SK-N-SH treated with all-trans-retinoic acid at 6 μM for 48 hours (cell line): ENCODE results near the gene APOO.

Source experiments
- ATAC-seq: fragments of 200-7000 bp; cut with Tn5 transposase; 3 replicates; pipeline ENCODE4 v1.9.1; 2020; ENCODE audit warnings: mild to moderate bottlenecking, moderate library complexity
- ARNTL ChIP-seq: fragments of 450-650 bp; formaldehyde crosslinking; IDR thresholded peaks from 2 replicates; pipeline ENCODE4 v1.5.0; 2020; ENCODE audit warnings: low read depth, mild to moderate bottlenecking, moderate library complexity, borderline replicate concordance
- BACH2 ChIP-seq: fragments of 250-450 bp; sonication (Bioruptor Pico); IDR thresholded peaks from 2 replicates; pipeline ENCODE4 v1.9.0; 2021; ENCODE audit warnings: mild to moderate bottlenecking, borderline replicate concordance
- CREB5 ChIP-seq: fragments of 250-450 bp; sonication (Bioruptor Pico); IDR thresholded peaks from 2 replicates; pipeline ENCODE4 v1.5.1; 2020; ENCODE audit warnings: low read depth, mild to moderate bottlenecking, moderate library complexity
- CSDC2 ChIP-seq: fragments of 250-450 bp; sonication (Bioruptor Pico); IDR thresholded peaks from 2 replicates; pipeline ENCODE4 v1.5.0; 2020; ENCODE audit warnings: mild to moderate bottlenecking, moderate library complexity
- CSRNP3 ChIP-seq: fragments of 250-450 bp; sonication (Bioruptor Pico); IDR thresholded peaks from 2 replicates; pipeline ENCODE4 v1.5.1; 2021; ENCODE audit warnings: mild to moderate bottlenecking, moderate library complexity
- ESRRG ChIP-seq: fragments of 250-450 bp; sonication (Bioruptor Pico); IDR thresholded peaks from 2 replicates; pipeline ENCODE4 v1.6.1; 2021; ENCODE audit warnings: mild to moderate bottlenecking
- OSR1 ChIP-seq: fragments of 250-450 bp; sonication (Bioruptor Pico); IDR thresholded peaks from 2 replicates; pipeline ENCODE4 v1.8.0; 2022; ENCODE audit warnings: moderate library complexity, mild to moderate bottlenecking, inconsistent platforms
- PATZ1 ChIP-seq: fragments of 250-450 bp; sonication (Bioruptor Pico); IDR thresholded peaks from 2 replicates; pipeline ENCODE4 v1.8.0; 2020; ENCODE audit warnings: mild to moderate bottlenecking, moderate library complexity, borderline replicate concordance
- PPARA ChIP-seq: fragments of 250-450 bp; sonication (Bioruptor Pico); IDR thresholded peaks from 2 replicates; pipeline ENCODE4 v1.5.0; 2020; ENCODE audit warnings: mild to moderate bottlenecking, borderline replicate concordance
- SNAI2 ChIP-seq: fragments of 250-450 bp; sonication (Bioruptor Pico); IDR thresholded peaks from 2 replicates; pipeline ENCODE4 v1.5.0; 2020; ENCODE audit warnings: mild to moderate bottlenecking, moderate library complexity
- TCF4 ChIP-seq: fragments of 250-450 bp; sonication (Bioruptor Pico); IDR thresholded peaks from 2 replicates; pipeline ENCODE4 v1.8.0; 2021; ENCODE audit warnings: mild to moderate bottlenecking, moderate library complexity, borderline replicate concordance
- TOX ChIP-seq: fragments of 250-450 bp; sonication (Bioruptor Pico); IDR thresholded peaks from 2 replicates; pipeline ENCODE4 v1.8.0; 2021; ENCODE audit warnings: mild to moderate bottlenecking, moderate library complexity, borderline replicate concordance
- TSHZ2 ChIP-seq: fragments of 250-450 bp; sonication (Bioruptor Pico); IDR thresholded peaks from 2 replicates; pipeline ENCODE4 v1.5.0; 2020; ENCODE audit warnings: mild to moderate bottlenecking, moderate library complexity
- ZC3H10 ChIP-seq: fragments of 250-450 bp; sonication (Bioruptor Pico); IDR thresholded peaks from 2 replicates; pipeline ENCODE4 v1.5.1; 2021; ENCODE audit warnings: mild to moderate bottlenecking, moderate library complexity
- ZFP3 ChIP-seq: fragments of 250-450 bp; sonication (Bioruptor Pico); IDR thresholded peaks from 2 replicates; pipeline ENCODE4 v1.5.0; 2020; ENCODE audit warnings: mild to moderate bottlenecking, moderate library complexity
- ZFP30 ChIP-seq: fragments of 450-650 bp; formaldehyde crosslinking; IDR thresholded peaks from 2 replicates; pipeline ENCODE4 v1.5.0; 2022; ENCODE audit warnings: mild to moderate bottlenecking, moderate library complexity
- ZNF565 ChIP-seq: fragments of 450-650 bp; formaldehyde crosslinking; conservative IDR thresholded peaks from 2 replicates; pipeline ENCODE4 v1.5.0; 2020; ENCODE audit warnings: low read depth, mild to moderate bottlenecking, moderate library complexity
- ZNF70 ChIP-seq: fragments of 450-650 bp; formaldehyde crosslinking; IDR thresholded peaks from 2 replicates; pipeline ENCODE4 v1.5.0; 2020; ENCODE audit warnings: mild to moderate bottlenecking, moderate library complexity
- ZNF8 ChIP-seq: fragments of 450-650 bp; formaldehyde crosslinking; IDR thresholded peaks from 2 replicates; pipeline ENCODE4 v1.5.0; 2020; ENCODE audit warnings: mild to moderate bottlenecking, moderate library complexity
- TF ChIP-seq, protein P1 (sequence below): fragments of 250-450 bp; sonication (Bioruptor Pico); IDR thresholded peaks from 2 replicates; pipeline ENCODE4 v1.8.0; 2021; ENCODE audit warnings: low read depth, mild to moderate bottlenecking, moderate library complexity, borderline replicate concordance

The APOO gene

GRCh38 chrX:23945206-23945605 is 37.5 kb upstream of the APOO start:
- no peak for ATAC-seq
- TF ChIP-seq ZNF70 (no peak), CREB5 (CRISPR knock-in tag) (no peak), ZNF8 (CRISPR knock-in tag) (no peak), ZFP3 (CRISPR knock-in tag) (no peak), PATZ1 (no peak), OSR1 (no peak)
- TF ChIP-seq, protein P1, sequence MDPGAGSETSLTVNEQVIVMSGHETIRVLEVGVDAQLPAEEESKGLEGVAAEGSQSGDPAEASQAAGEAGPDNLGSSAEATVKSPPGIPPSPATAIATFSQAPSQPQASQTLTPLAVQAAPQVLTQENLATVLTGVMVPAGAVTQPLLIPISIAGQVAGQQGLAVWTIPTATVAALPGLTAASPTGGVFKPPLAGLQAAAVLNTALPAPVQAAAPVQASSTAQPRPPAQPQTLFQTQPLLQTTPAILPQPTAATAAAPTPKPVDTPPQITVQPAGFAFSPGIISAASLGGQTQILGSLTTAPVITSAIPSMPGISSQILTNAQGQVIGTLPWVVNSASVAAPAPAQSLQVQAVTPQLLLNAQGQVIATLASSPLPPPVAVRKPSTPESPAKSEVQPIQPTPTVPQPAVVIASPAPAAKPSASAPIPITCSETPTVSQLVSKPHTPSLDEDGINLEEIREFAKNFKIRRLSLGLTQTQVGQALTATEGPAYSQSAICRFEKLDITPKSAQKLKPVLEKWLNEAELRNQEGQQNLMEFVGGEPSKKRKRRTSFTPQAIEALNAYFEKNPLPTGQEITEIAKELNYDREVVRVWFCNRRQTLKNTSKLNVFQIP = no peak

DNA sequence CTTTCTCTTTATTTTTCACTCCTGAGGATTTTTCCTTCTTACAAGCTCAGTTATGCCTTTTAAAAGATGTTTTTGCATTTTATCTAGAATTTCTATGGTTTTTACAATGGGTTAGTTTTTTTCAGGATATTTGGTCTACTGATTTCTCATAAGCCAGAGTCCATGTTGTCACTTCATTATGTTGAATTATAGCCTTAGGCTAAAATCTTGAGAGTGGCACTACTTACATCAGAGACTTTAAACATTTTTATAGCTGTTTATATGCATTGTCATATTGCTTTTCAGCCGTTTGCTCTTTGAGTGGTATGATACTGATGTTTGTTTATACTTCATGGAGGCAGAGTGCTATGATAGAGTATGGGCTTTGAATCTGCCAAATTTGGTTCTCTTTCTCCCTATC is 36.5 kb upstream of the APOO start:
- TF ChIP-seq TSHZ2 = no peak
- ATAC-seq = no peak

GRCh38 chrX:23939203-23939602 is 31.5 kb upstream of the APOO start:
- no peak for TF ChIP-seq ESRRG (CRISPR knock-in tag)
- TF ChIP-seq, all 23 proteins: peak for 0
- no peak for ATAC-seq

- no peak for ATAC-seq
- no peak for TF ChIP-seq TOX
- no peak for TF ChIP-seq PPARA (CRISPR knock-in tag)
- TF ChIP-seq PATZ1 = no peak
- TF ChIP-seq TSHZ2 = no peak
- TF ChIP-seq ESRRG (CRISPR knock-in tag) = no peak
- TF ChIP-seq ARNTL = no peak
- no peak for TF ChIP-seq SNAI2 (CRISPR knock-in tag)
- TF ChIP-seq TCF4 (CRISPR knock-in tag) = no peak
- no peak for TF ChIP-seq ZNF565 (CRISPR knock-in tag)
- TF ChIP-seq BACH2 (CRISPR knock-in tag) = no peak
- no peak for TF ChIP-seq CREB5 (CRISPR knock-in tag)
- no peak for TF ChIP-seq ZFP30 (CRISPR knock-in tag)
- no peak for TF ChIP-seq CSRNP3
- no peak for TF ChIP-seq CSDC2
- no peak for TF ChIP-seq ZFP3 (CRISPR knock-in tag)
- TF ChIP-seq ZC3H10 (CRISPR knock-in tag) = no peak
Observed at GRCh38 chrX:23938690-23939089, 31.0 kb upstream of the APOO start.
